Tibial nerve (tissue), 4 donors: ENCODE data around the gene GNA14.

ENCODE experiments used
- CTCF ChIP-seq, 5 experiments: fragments of 200-600 bp in 3 of 5; fragments of 450-650 bp in 2 of 5; sonication (generic) in 3 of 5; IDR thresholded peaks; one replicate each; pipeline ENCODE4 v1.5.1; 2016 to 2019; ENCODE audit warnings: antibody characterized with exemption in 5 of 5, mild to moderate bottlenecking in 3 of 5, moderate library complexity in 2 of 5
- EP300 ChIP-seq, 2 donors: sonication (generic); formaldehyde crosslinking; IDR thresholded peaks; one replicate each; pipeline ENCODE4 v1.6.1; 2017; ENCODE audit warnings: antibody characterized with exemption in 2 of 2, mild to moderate bottlenecking in 1 of 2
- POLR2A ChIP-seq, 2 donors: fragments of 450-650 bp; IDR thresholded peaks; one replicate each; pipeline ENCODE4 v1.6.1; 2017; ENCODE audit warnings: antibody characterized with exemption in 2 of 2, mild to moderate bottlenecking in 2 of 2, moderate library complexity in 2 of 2

- TF ChIP-seq CTCF (IDR thresholded peaks at IDR 0.05) (peak in 1 of 5 experiments; percentile 11), POLR2A (IDR thresholded peaks at IDR 0.05) (no peak), EP300 (IDR thresholded peaks at IDR 0.05) (no peak)
These were observed 1.1 kb upstream of the GNA14 start for GRCh38 chr9:77649109-77649812.
